M059J (cell line): Measurements from ENCODE around the gene NEMP1. TPM values are rescaled to one million over a fixed set of nuclear protein-coding genes. Genes with fewer than 3 reads are reported as not detected.
A peak's percentile ranks its signal among the peaks of the same experiment; 100 is the strongest.
"Not testable (repeated sequence)": the region's sequence is repeated elsewhere in the genome, so short reads cannot be mapped to it uniquely, and the experiment has no call there.

Experiments used
- DNase-seq: peaks from one replicate; pipeline ENCODE4 v3.0.0-alpha.2; 2012; ENCODE audit warnings: low read depth
- total RNA-seq: library from RNA; depleted of rRNA; stranded (reverse); fragments of >200 nt; shearing (Covaris generic); gene quantifications from 2 replicates; pipeline ENCODE4 v1.2.3, GENCODE V29; 2014

The NEMP1 gene
- total RNA-seq, 1 experiment from 2014 or later: 30.3 TPM

DNA sequence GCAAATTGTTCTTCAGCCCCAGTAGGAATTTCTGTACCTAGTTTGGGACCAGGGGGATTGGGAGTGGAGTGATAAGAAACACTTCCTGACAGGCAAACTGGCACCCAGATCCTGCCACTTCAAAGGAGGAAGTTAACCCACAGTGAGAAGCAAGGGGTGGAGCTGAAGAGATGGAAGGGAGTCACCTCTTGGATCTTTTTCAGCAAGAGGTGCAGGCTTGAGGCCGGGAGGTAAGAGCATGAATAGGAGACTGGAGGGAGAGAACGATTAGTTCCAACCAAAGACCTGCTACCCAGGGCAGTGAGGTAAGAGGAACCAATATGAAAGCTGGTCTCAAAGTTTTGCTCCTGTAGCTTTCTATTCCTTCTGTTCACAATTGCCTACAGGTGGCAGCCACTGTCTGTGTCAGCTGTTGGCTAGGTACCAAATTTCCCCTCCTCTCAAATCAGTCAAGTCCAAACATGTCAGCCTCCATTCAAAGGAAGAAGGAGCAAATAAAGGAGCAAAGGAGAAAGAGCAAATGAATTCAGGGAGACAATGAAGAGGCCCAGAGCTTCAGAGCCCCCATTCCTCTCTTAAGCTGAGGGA, 47.4 kb downstream of the NEMP1 start:
- no peak for DNase-seq

DNA sequence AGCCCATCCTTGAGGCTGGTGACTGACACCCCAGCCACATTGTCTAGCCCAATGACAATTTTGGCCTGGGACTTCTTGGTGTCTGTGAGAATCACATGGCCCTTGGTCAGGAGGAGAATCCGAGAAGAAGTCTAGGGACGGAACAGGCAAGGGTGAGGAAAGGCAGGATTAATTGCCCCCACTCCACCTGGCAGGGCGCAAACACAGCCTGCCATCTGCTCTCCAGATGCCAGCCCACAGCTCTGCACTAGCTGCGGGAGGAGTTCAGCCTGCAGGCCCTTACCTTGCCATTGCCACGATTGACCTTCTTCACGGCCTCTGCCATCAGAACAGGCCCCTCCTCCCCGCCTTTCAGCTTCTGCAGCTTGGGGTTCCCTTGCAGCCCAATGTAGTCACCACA, 49.1 kb downstream of the NEMP1 start:
- no peak for DNase-seq

GRCh38 chr12:57027805-57028153, 50.8 kb downstream of the NEMP1 start:
- DNase-seq: no peak

DNA sequence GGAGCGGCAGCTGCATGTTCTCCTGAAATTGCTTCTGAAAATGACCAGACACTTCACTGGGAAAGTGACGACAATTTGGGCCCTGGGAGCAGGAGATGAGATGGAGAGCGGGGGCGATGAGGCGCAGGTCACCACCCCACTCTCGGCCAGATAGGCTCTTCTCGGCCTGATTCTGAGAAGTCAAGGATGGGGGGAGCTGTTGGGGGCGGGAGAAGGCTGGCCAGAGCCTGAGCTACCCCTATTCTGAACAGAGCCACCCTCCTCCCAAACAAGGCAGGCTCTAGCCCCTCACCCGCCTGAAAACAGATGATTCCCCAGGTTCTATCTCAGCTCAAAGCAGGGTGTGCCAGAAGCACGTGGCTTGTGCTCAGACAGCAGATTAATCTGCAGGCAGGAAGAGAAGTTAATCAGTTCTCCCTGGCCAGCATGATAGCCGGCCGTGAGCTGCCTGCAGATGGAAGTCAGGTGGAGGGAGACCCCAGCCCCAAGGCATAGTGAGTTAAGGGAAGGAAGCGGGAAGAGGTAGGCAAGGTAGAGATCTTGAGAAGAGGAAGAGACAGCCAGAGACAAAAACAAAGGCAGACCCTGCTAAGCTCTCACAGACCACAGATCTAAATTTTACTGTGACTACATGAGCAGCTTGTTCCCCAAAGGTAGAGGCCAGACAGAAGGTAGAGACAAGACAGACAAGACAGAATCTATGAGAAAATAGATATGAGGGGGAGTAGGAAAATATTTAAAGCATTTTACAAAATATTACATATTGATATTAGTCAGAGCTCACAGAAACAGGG, 51.4 kb downstream of the NEMP1 start:
- no peak for DNase-seq

DNA sequence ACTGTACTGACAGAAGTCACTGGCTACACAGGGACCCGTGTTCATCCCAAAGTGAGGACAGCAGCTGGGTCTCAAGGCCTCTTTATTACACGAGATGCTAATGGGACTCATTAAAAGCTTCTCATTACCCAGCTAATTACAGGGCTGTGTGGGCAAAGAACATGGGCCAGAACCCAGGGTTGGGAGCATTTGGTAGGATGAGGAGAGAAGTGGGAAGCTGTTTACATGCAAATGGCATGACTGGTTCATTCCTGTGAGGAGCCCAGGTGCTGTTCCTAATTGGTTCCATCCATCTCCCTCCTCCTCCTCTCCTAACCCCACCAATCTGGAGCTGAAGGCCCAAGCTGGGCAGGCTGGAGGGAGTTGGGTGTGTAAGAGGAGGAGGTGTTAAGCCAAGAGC, 53.4 kb downstream of the NEMP1 start:
- DNase-seq: no peak

DNA sequence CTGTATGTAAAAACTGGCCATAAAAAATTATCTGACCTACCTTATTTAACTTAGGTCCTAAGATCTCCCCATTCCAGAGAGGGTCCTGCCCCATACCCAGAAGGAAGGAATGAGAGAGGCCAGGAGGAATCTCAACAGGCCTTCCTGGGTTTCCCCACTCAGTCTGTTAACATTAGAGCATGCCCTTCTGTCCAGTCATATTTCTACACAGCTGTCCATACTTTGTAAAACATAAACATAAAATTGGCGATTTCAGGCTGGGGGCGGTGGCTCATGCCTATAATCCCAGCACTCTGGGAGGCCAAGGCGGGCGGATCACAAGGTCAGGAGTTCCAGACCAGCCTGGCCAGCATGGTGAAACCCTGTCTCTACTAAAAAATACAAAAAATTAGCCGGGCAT, 56.3 kb downstream of the NEMP1 start:
- not testable (repeated sequence) for DNase-seq

DNA sequence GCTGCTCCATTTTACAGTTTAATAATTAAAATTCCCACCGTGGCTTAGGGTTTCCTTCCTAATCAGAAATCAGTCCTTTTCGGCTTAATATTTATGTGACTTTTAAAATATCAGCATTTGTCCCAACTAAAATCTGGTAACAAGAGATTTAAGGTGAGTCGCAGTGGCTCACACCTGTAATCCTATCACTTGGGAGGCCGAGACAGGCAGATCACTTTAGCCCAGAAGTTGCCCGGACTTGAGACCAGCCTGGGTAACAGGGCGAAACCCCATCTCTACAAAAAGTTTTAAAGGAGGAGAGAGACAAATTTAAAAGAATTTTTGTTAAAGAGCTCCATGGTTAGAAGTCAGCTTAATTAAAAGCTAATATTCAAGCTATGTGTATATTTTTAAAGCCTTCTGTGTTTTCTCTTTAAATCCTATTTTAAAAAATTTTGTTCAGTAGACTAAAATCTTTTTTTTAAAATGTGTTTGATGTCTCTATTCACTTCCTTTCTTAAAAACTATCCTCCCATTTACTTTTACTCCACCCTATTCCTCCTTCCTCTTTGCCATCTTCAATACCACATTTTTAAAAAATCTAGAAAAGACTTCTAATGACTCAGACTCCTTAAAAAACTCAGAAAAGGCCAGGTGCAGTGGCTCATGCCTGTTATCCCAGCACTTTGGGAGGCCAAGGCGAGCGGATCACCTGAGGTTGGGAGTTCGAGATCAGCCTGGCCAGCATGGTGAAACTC, 58.4 kb downstream of the NEMP1 start:
- no peak for DNase-seq

DNA sequence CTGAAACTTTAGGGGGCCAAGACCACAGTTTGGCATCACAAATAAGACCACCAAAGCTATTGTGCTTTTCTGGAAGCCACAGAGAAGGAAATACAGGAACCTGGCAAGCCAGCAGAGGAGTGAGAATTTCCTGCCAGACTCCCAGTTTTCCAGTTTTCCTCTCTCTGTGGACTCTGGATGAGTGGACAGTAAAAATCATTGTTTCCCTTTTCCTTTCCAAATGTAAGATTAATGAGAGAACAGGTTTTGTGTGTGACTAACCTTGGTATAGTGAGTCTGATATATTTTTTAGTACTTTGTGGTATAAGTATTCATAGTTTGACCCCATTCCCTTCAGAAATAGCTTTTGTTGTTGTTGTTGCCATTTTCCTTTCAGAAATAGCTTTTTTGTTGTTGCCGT, 59.7 kb downstream of the NEMP1 start:
- no peak for DNase-seq

DNA sequence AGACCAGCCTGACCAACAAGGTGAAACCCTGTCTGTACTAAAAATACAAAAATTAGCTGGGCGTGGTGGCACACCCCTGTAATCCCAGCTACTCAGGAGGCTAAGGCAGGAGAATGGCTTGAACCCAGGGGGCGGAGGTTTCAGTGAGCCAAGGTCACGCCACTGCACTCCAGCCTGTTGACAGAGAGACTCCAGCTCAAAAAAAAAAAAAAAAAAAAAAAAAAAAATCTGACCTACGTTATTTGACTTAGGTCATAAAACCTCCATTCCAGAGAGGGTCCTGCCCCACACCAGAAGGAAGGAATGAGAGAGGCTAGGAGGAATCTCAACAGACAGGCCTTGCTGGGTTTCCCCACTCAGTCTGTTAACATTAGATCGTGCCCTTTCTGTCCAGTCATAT, 60.2 kb downstream of the NEMP1 start:
- not testable (repeated sequence) for DNase-seq

GRCh38 chr12:57016348-57016747, 62.2 kb downstream of the NEMP1 start, which contains the start of gene TAC3:
TSS of gene TAC3 (minus strand) at chr12:57016529. CDS start at chr12:57015797, 732 bp downstream.
- no peak for DNase-seq

GRCh38 chr12:57012600-57013465, 65.8 kb downstream of the NEMP1 start:
- no peak for DNase-seq

GRCh38 chr12:57011438-57012424, 66.9 kb downstream of the NEMP1 start:
- no peak for DNase-seq

- DNase-seq: no peak
These were observed 67.9 kb downstream of the NEMP1 start for GRCh38 chr12:57010627-57011247.

GRCh38 chr12:57009949-57010626, 68.5 kb downstream of the NEMP1 start:
- no peak for DNase-seq

GRCh38 chr12:57008178-57008577, 70.4 kb downstream of the NEMP1 start:
- DNase-seq: peak; percentile 67

- no peak for DNase-seq
These were observed 71.6 kb downstream of the NEMP1 start for GRCh38 chr12:57006809-57007475.

GRCh38 chr12:57005980-57006808, 72.4 kb downstream of the NEMP1 start, which contains the start of gene ZBTB39:
TSS of gene ZBTB39 (minus strand) at chr12:57006546. CDS start at chr12:57004917, 1,629 bp downstream.
- peak; percentile 44 for DNase-seq
